H9 (cell line): ENCODE measurements around the gene LIPE. TPM values are rescaled to one million over a fixed set of nuclear protein-coding genes. Genes with fewer than 3 reads are reported as not detected.

Source experiments
- DNase-seq: peaks from one replicate; pipeline ENCODE4 v3.0.0-alpha.2; 2017
- H2AFZ ChIP-seq: one replicate; pipeline ENCODE4 v1.6.1; 2013; ENCODE audit warnings: mild to moderate bottlenecking, low read length, control low read depth, moderate library complexity
- H2AK5ac ChIP-seq: 2 replicates; pipeline ENCODE4 v1.6.1; 2013; ENCODE audit warnings: low read length, control low read depth, mixed read lengths; ENCODE audit not compliant: insufficient read length
- H2BK120ac ChIP-seq: one replicate; pipeline ENCODE4 v1.6.1; 2013; ENCODE audit warnings: low read depth, mild to moderate bottlenecking, low read length, control low read depth, inconsistent platforms; ENCODE audit not compliant: poor library complexity, severe bottlenecking
- H2BK12ac ChIP-seq: 2 replicates; pipeline ENCODE4 v1.6.1; 2013; ENCODE audit warnings: low read length, control low read depth, mixed read lengths, low read depth; ENCODE audit not compliant: insufficient read length
- H2BK15ac ChIP-seq: 2 replicates; pipeline ENCODE4 v1.6.1; 2013; ENCODE audit warnings: low read depth, low read length, control low read depth
- H2BK20ac ChIP-seq: one replicate; pipeline ENCODE4 v1.6.1; 2013; ENCODE audit warnings: low read depth, mild to moderate bottlenecking, low read length, control low read depth, inconsistent platforms; ENCODE audit not compliant: poor library complexity, severe bottlenecking
- H2BK5ac ChIP-seq: 2 replicates; pipeline ENCODE4 v1.6.1; 2013; ENCODE audit warnings: low read length, control low read depth, mixed read lengths; ENCODE audit not compliant: insufficient read length
- H3K14ac ChIP-seq: 2 replicates; pipeline ENCODE4 v1.6.1; 2013; ENCODE audit warnings: low read length, control low read depth; ENCODE audit not compliant: insufficient read depth
- H3K18ac ChIP-seq: 2 replicates; pipeline ENCODE4 v1.6.1; 2013; ENCODE audit warnings: low read depth, mild to moderate bottlenecking, mixed read lengths, low read length, control low read depth; ENCODE audit not compliant: insufficient read length
- H3K23ac ChIP-seq: 2 replicates; pipeline ENCODE4 v1.6.1; 2013; ENCODE audit warnings: low read length, control low read depth, mixed read lengths, low read depth; ENCODE audit not compliant: insufficient read length
- H3K23me2 ChIP-seq: 2 replicates; pipeline ENCODE4 v1.6.1; 2013; ENCODE audit warnings: low read depth, mild to moderate bottlenecking, mixed read lengths, low read length, control low read depth; ENCODE audit not compliant: insufficient read length, poor library complexity, severe bottlenecking
- H3K27ac ChIP-seq: 2 replicates; pipeline ENCODE4 v1.5.1; 2013; ENCODE audit warnings: low read length, control low read depth, mixed read lengths, low read depth; ENCODE audit not compliant: insufficient read length
- H3K27me3 ChIP-seq: 2 replicates; pipeline ENCODE4 v1.6.1; 2013; ENCODE audit warnings: low read length, control low read depth, inconsistent platforms; ENCODE audit not compliant: insufficient read depth
- H3K4ac ChIP-seq: 2 replicates; pipeline ENCODE4 v1.6.1; 2013; ENCODE audit warnings: low read depth, mild to moderate bottlenecking, control low read depth, inconsistent platforms, low read length, moderate library complexity
- H3K4me1 ChIP-seq: 2 replicates; pipeline ENCODE4 v1.6.1; 2013; ENCODE audit warnings: low read length, control low read depth, inconsistent platforms; ENCODE audit not compliant: insufficient read depth
- H3K4me2 ChIP-seq: 2 replicates; pipeline ENCODE4 v1.6.1; 2013; ENCODE audit warnings: low read length, control low read depth, mixed read lengths; ENCODE audit not compliant: insufficient read length, insufficient read depth
- H3K56ac ChIP-seq: 2 replicates; pipeline ENCODE4 v1.6.1; 2013; ENCODE audit warnings: low read depth, mild to moderate bottlenecking, mixed read lengths, low read length, control low read depth; ENCODE audit not compliant: insufficient read length
- H3K79me1 ChIP-seq: 2 replicates; pipeline ENCODE4 v1.6.1; 2013; ENCODE audit warnings: low read depth, mild to moderate bottlenecking, moderate library complexity, low read length, control low read depth, inconsistent platforms; ENCODE audit not compliant: insufficient read depth, poor library complexity, severe bottlenecking
- H3K79me2 ChIP-seq: 2 replicates; pipeline ENCODE4 v1.6.1; 2013; ENCODE audit warnings: low read length, control low read depth, inconsistent platforms; ENCODE audit not compliant: insufficient read depth
- H3K9ac ChIP-seq: 2 replicates; pipeline ENCODE4 v1.6.1; 2013; ENCODE audit warnings: low read length, control low read depth, mixed read lengths; ENCODE audit not compliant: insufficient read length; ENCODE audit errors: extremely low read depth
- H3K9me3 ChIP-seq: one replicate; pipeline ENCODE4 v1.6.1; 2013; ENCODE audit warnings: low read depth, low read length, inconsistent platforms; ENCODE audit not compliant: control insufficient read depth
- H3T11ph ChIP-seq: one replicate; pipeline ENCODE4 v1.6.1; 2013; ENCODE audit warnings: mild to moderate bottlenecking, low read length, control low read depth, inconsistent platforms
- H4K20me1 ChIP-seq: one replicate; pipeline ENCODE4 v1.6.1; 2013; ENCODE audit not compliant: control insufficient read depth, insufficient read length, insufficient read depth
- H4K5ac ChIP-seq: 2 replicates; pipeline ENCODE4 v1.6.1; 2013; ENCODE audit warnings: low read depth, mild to moderate bottlenecking, mixed read lengths, low read length, control low read depth; ENCODE audit not compliant: insufficient read length
- H4K8ac ChIP-seq: replicated peaks from 2 replicates; pipeline ENCODE4 v1.6.1; 2013; ENCODE audit warnings: low read length, control low read depth, mixed read lengths, low read depth; ENCODE audit not compliant: insufficient read length
- H4K91ac ChIP-seq: 2 replicates; pipeline ENCODE4 v1.6.1; 2013; ENCODE audit warnings: low read depth, mild to moderate bottlenecking, moderate library complexity, mixed read lengths, low read length, control low read depth; ENCODE audit not compliant: insufficient read length
- H3K27ac Mint-ChIP-seq, 3 experiments: 2 replicates in 2 of 3; 3 replicates in 1 of 3; pipeline ENCODE4 v1.8.0; 2020 to 2021; ENCODE audit warnings: mixed read lengths in 3 of 3, mild to moderate bottlenecking in 1 of 3, moderate library complexity in 1 of 3
- H3K27me3 Mint-ChIP-seq: 2 replicates; pipeline ENCODE4 v1.8.0; 2021; ENCODE audit warnings: low read depth, mild to moderate bottlenecking, moderate library complexity, mixed read lengths
- H3K36me3 Mint-ChIP-seq, 3 experiments: 2 replicates in 2 of 3; 3 replicates in 1 of 3; pipeline ENCODE4 v1.8.0; 2020 to 2021; ENCODE audit warnings: low read depth in 3 of 3, mixed read lengths in 3 of 3; ENCODE audit not compliant: insufficient read depth in 1 of 3
- H3K4me1 Mint-ChIP-seq, 2 experiments: 2 replicates each; pipeline ENCODE4 v1.8.0; 2020; ENCODE audit warnings: mixed read lengths in 2 of 2
- H3K4me3 Mint-ChIP-seq, 2 experiments: 2 replicates in 1 of 2; 3 replicates in 1 of 2; pipeline ENCODE4 v1.8.0; 2020 to 2021; ENCODE audit warnings: mild to moderate bottlenecking in 2 of 2, mixed read lengths in 2 of 2, moderate library complexity in 1 of 2
- H3K9me3 Mint-ChIP-seq, 2 experiments: 2 replicates in 1 of 2; 3 replicates in 1 of 2; pipeline ENCODE4 v1.8.0; 2020; ENCODE audit warnings: mild to moderate bottlenecking in 2 of 2, mixed read lengths in 2 of 2, moderate library complexity in 1 of 2
- CTCF ChIP-seq: fragments of 200-600 bp; sonication (generic); conservative IDR thresholded peaks from 3 replicates; pipeline ENCODE4 v1.8.0; 2021; ENCODE audit warnings: antibody characterized with exemption, mild to moderate bottlenecking
- WGBS: extraction: QIAGEN DNeasy Blood & Tissue Kit; methylation state at CpG from one replicate; pipeline ENCODE4 v1.1.7; 2013; ENCODE audit warnings: missing lambda C conversion rate, low lambda C conversion rate, mixed read lengths; ENCODE audit not compliant: insufficient read length; ENCODE audit errors: extremely low coverage; 5-methylcytosine and 5-hydroxymethylcytosine counted together
- total RNA-seq: library from RNA; stranded (reverse); gene quantifications from 2 replicates; pipeline ENCODE4 v1.2.1, GENCODE V29; 2021

LIPE gene
- total RNA-seq, 1 experiment from 2014 or later, result 6.3 TPM

GRCh38 chr19:42452590-42452989 is 25.4 kb upstream of the LIPE start:
- no peak for DNase-seq
- WGBS, result no CpG with 5 or more reads among the region's 4 CpGs
- no peak overlapping the region for H3K18ac ChIP-seq
- Mint-ChIP-seq H3K4me1 (peaks cover 30 to 33% of the 10 kb centered on the region in 2 experiments), H3K27ac (peak overlapping the region in 1 of 3 experiments; percentile 31; a peak in 1 of 7 replicates), H3K9me3 (no peaks in the 10 kb centered on the region), H3K36me3 (no peaks in the 10 kb centered on the region), H3K4me3 (no peak overlapping the region), H3K27me3 (peaks cover 2% of the 10 kb centered on the region; the same call in 1 of the 2 replicates)
- H3K56ac ChIP-seq, result no peak overlapping the region
- H3K9me3 ChIP-seq, result no peaks in the 10 kb centered on the region
- no peak for TF ChIP-seq CTCF
- H3K4me1 ChIP-seq, result peaks cover 4% of the 10 kb centered on the region; the same call in 1 of the 2 replicates
- H3K14ac ChIP-seq, result no peak overlapping the region
- no peak overlapping the region for H2BK15ac ChIP-seq
- H4K8ac ChIP-seq, result no peak overlapping the region
- no peak overlapping the region for H2BK120ac ChIP-seq
- no peaks in the 10 kb centered on the region for H3K79me1 ChIP-seq
- H2AFZ ChIP-seq, result no peak overlapping the region
- no peak overlapping the region for H3K4me2 ChIP-seq
- H4K20me1 ChIP-seq, result no peaks in the 10 kb centered on the region
- H4K91ac ChIP-seq, result no peak overlapping the region
- H4K5ac ChIP-seq, result no peak overlapping the region
- H3K23me2 ChIP-seq, result no peaks in the 10 kb centered on the region
- H3K79me2 ChIP-seq, result no peaks in the 10 kb centered on the region
- no peak overlapping the region for H2BK5ac ChIP-seq
- no peak overlapping the region for H2BK20ac ChIP-seq
- no peaks in the 10 kb centered on the region for H3K27me3 ChIP-seq
- no peak overlapping the region for H3K4ac ChIP-seq
- H3K27ac ChIP-seq, result no peak overlapping the region
- H3T11ph ChIP-seq, result no peak overlapping the region
- H2BK12ac ChIP-seq, result no peak overlapping the region
- H3K23ac ChIP-seq, result no peak overlapping the region
- no peak overlapping the region for H3K9ac ChIP-seq
- no peak overlapping the region for H2AK5ac ChIP-seq
